SU-DHL-6 (cell line): ENCODE results near the gene MXD3.

Source experiments
- CTCF ChIP-seq: fragments of 200-600 bp; sonication (generic); IDR thresholded peaks from one replicate; pipeline ENCODE4 v1.5.1; 2017; ENCODE audit warnings: antibody characterized with exemption, mild to moderate bottlenecking, low read length, moderate library complexity; ENCODE audit not compliant: insufficient read depth, poor library complexity, severe bottlenecking
- EZH2phosphoT487 ChIP-seq: fragments of 200-600 bp; sonication (generic), shearing (Covaris generic); conservative IDR thresholded peaks from 2 replicates; pipeline ENCODE4 v1.6.1; 2018; ENCODE audit warnings: mild to moderate bottlenecking, antibody characterized with exemption, low read length, moderate library complexity, mixed read lengths

DNA sequence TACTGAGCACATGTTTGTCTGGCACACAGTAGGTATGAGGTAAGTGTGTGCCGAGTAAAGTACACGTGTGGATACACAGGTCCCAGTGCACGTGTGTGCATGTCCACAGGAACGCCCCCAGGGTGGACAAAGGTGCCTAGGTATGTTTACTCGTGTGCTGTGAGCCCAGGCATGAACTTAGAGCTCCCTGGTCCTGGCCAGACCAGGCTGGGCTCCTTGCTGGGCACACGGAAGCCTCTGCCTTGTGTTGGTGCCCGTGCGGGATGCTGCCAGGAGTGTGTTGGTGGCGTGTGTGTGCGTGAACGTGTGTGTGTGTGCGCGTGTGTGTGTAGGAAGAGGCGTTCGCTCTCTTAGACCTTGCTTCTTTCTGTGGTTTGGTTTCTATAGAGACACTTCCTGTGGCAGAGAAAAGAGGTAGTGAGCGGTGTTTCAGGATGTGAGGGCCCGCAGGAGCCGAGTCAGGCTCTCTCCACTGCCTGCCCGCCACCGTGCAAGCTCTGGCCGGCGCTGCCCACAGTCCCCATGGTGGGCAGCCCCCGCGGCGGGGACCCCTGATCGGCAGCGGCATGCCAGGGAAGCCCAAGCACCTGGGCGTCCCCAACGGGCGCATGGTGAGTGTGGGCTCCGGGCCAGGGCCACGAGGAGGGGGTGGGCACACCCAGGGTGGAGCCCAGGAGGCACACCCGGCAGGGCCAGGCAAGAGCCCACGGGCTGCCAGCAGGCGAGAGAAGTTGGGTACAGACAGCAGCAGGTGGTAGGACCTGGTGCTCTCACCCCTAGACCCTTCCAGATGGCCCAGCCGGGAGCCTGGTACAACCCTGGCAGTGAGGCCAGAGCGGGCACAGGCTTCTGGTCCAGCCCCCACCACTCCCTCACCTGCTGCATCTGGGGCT is 46.0 kb upstream of the MXD3 start, which contains the start of gene RGS14:
- no peak for TF ChIP-seq CTCF
- TF ChIP-seq EZH2phosphoT487 = no peak
